NCI-H1436 treated with DMSO at 0.1 percent for 48 hours (cell line): Measurements from ENCODE around the gene HECW1.
"Not testable (repeated sequence)": the region's sequence is repeated elsewhere in the genome, so short reads cannot be mapped to it uniquely, and the experiment has no call there.

ENCODE experiments used
- DNase-seq: peaks from one replicate; lab custom pipeline; 2025; lab: John Stamatoyannopoulos, UW

HECW1 gene

GRCh38 chr7:43583424-43584194 lies 471.2 kb downstream of the HECW1 start:
- DNase-seq, result no peak

DNA sequence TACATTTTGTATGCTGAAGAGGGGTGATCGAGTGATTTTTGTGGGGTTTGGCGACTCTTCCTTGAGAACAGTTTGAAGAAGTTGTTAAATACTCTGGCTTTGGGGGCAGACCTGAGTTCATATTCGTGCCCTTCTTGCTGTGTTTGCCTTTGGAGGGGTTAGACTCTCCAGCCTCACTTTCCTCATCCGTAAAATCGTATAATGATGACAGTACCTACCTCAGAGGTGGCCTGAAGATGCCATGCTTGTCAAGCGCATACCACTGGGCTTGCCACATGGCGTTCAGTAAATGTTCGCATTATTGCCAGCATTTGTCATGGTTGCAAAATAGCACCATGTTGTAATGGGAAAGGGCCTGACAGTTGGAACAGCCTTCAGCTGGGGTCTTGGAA lies 471.7 kb downstream of the HECW1 start:
- no peak for DNase-seq

DNA sequence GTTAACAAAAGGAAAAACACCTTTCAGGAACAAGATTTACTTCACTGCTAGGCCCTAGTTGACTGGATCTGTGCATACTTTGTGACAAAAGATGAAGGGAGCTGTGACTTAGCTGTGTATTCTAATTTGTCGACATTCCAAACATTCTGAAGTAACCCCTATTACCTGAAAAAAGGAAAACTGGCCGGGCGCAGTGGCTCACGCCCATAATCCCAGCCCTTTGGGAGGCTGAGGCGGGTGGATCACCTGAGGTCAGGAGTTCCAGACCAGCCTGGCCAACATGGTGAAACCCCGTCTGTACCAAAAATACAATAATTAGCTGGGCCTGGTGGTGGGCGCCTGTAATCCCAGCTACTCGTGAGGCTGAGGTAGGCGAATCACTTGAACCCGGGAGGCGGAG lies 472.3 kb downstream of the HECW1 start:
- DNase-seq, result not testable (repeated sequence)

DNA sequence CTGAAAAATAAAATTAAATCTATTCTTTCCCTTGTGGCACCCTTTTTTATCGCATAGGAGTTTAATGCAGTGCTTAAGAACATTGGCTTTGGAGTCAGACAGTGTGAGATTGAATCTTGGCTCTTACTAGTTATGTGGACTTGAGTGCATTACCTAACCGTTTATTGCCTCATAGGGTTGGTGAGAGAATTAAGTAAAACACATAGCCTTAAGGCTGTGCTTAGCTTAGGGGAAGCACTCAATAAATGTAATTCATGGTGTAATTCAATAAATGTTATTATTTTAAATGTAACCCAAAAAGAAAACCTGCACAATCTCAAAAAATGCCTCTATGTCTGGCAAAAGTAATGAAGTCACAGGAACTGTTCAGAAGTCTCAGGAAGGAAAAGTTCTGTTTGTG lies 473.1 kb downstream of the HECW1 start:
- DNase-seq, result no peak

DNA sequence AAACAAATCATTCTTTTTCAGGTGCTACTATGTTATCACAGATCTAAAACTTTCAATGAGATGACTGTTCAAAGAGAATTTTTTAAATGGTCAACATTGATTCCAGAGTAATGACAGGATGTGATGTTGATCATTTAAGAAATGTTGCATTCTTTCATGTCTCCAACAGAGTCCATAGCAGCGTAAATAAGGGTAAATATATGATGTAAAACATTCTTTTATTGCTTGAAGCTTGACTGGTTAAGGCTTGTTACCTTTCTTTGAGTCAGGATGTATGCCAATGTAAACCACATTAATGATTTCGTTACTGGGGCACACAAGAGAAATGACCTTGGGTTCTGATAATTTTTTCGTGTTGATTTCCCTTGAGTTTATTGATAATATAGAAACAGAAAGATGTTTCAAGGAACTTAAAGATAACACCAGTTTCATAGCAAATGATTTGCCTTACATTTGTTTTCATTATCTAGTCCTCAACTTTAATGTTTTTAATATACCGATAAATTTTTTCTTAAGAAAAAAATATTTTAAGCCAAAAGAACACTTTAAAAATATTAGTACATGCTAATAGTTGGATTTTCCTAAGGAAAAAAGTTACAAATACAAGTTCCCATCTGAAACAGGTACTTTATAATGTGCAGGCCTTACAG lies 473.9 kb downstream of the HECW1 start:
- no peak for DNase-seq

DNA sequence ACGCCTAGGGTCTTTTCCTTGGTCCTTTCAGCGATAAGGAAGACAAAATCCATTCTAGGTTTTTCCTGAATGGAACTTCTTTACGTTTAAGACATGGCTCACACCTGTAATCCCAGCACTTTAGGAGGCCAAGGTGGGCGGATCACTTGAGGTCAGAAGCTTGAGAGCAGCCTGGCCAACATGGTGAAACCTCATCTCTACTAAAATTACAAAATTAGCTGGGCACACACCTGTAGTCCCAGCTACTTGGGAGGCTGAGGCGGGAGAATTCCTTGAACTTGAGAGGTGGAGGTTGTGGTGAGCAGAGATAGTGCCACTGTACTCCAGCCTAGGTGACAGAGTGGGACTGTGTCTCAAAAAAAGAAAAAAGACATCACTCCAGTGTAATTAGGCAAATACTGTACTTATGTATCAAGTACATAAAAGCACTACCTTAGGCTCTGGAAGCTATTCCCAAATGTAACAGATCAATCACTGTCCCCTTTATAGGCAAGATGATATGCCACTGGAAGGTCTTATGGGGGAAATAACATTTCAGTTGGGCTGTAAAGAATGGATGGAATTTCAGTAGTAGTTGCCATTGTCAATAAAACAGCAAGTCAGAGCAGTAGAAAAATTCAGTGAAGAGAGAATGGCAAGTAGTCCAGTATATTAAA lies 476.2 kb downstream of the HECW1 start:
- no peak for DNase-seq

- no peak for DNase-seq
Observed at GRCh38 chr7:43589133-43589478, 476.7 kb downstream of the HECW1 start.

- no peak for DNase-seq
Observed at GRCh38 chr7:43589728-43590127, 477.3 kb downstream of the HECW1 start.

- DNase-seq, result no peak
Observed at GRCh38 chr7:43590862-43591557, 478.6 kb downstream of the HECW1 start.

GRCh38 chr7:43591558-43592180 lies 479.2 kb downstream of the HECW1 start:
- no peak for DNase-seq

DNA sequence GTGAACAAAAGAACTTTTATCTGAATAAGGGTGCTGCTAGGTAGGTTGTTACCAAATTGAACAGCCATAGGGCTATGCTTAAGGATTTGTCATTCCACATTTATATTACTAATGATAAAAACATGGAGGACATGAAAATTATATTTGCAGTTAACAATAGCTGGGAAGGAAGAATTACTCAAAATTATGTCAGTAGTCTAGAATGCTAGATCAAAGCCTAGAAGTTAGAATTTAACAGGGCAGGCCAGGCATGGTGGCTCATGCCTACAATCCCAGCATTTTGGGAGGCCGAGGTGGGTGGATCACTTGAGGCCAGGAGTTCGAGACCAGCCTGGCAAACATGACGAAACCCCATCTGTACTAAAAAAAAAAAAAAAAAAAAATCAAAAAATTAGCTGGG lies 479.9 kb downstream of the HECW1 start:
- DNase-seq, result no peak

DNA sequence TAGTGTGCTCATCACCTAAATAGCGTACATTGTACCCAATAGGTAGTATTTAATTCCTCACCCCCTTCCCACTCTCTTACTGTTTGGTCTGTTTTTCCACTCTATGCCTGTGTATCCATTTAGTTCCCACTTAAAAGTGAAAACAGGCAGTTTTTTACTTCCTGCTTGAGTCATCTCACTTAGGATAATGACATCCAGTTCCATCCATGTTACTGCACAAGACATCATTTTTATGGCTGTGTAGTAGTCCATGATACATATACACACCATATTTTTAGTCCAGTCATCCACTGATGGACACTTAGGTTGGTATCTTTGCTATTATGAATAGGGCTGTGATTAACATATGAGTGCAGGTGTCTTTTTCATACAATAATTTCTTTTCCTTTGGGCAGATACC lies 480.6 kb downstream of the HECW1 start:
- DNase-seq, result no peak

DNA sequence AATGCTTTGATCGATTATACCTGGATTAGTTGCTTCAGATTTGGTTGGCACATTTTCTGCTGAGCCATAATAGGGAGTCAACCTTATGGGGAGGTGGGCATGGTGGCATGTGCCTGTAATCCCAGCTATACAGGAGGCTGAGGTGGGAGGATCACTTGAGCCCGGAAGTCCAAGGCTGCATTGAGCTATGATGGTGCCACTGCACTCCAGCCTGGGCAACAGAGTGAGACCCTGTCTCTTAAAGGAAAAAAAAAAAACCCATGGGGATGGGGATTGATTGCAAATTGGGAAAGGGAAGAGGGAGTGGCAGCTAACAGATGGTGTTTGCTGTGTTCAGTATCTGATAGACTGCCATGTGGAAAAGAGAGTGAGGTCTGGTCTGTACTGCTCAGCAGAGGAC lies 481.6 kb downstream of the HECW1 start:
- no peak for DNase-seq

- not testable (repeated sequence) for DNase-seq
Observed at GRCh38 chr7:43596426-43596825, 484.0 kb downstream of the HECW1 start.

DNA sequence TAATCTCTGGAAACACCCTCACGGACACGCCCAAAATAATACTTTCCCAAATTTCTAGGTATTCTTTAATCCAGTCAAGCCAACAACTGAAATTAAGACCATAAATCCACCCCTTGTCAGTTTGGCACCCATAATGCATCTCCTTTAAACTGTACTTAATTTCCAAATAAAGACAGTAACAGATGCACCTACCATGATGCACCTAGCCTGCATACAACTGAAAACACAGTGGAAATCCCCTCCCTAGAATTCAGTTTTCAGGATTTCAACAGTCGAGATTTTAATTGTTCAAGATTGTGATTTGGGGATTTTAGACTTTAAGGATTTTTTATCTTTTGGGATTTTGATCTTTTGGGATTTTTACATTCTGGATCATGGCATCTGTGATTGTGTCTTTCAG lies 487.6 kb downstream of the HECW1 start:
- no peak for DNase-seq

DNA sequence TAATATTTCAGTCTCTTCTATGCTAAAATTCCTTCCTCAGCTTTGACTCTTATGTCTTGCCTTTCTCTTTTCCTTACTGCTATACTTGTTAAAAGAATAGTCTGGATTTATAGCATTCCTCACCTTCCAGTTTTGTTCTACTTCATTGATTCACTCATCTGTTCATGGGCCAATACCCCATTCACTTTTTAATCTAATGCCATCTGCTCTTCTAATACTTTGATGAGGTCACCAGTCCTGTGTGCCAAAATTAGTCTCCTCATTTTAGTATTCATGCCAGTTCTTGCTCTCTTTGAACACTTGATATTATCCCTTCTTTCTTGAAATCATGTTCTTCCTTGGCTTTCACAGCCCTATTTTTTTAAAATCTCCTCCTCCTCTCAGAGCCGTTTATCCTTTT lies 489.8 kb downstream of the HECW1 start:
- DNase-seq, result no peak

DNA sequence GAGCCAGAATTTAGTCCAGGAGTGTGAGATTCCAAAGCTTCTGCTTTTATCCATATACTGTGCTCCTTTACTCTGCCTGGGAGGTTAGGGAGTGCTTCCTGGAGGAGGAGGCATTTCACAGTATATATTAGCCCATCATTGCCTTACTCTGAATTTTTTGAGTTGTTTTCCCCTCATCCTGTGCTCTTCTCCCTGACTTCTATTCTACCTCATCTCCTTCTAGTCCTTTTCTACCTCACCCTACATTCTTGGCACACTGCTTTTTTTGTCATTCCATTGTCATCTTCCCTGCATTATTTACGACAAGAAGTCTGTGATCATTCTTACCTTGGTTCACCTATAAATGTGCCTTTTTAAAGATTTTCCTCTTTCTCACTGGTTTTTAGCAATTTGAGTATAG lies 491.8 kb downstream of the HECW1 start:
- DNase-seq, result no peak

DNA sequence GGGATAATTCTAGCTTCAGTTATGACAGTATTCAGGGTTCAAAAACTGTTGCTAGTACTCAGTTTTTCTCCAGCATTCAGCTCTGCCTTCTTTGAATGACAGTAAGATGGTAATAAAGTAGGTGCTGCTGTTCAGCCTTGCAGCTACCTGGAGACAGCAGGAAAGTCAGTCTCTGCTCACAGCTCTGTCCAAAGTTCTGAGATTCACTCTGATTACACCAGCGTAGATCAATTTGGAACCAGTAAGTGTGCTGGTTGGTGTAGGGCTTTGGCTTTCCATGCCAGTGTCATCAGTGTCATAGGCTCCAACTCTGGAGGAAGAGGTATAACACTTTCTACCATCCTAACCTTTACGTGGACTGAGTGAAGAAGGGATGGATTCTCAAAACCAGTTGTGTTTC lies 496.6 kb downstream of the HECW1 start:
- DNase-seq, result no peak

- DNase-seq, result no peak
Observed at GRCh38 chr7:43612128-43612527, 499.7 kb downstream of the HECW1 start.

DNA sequence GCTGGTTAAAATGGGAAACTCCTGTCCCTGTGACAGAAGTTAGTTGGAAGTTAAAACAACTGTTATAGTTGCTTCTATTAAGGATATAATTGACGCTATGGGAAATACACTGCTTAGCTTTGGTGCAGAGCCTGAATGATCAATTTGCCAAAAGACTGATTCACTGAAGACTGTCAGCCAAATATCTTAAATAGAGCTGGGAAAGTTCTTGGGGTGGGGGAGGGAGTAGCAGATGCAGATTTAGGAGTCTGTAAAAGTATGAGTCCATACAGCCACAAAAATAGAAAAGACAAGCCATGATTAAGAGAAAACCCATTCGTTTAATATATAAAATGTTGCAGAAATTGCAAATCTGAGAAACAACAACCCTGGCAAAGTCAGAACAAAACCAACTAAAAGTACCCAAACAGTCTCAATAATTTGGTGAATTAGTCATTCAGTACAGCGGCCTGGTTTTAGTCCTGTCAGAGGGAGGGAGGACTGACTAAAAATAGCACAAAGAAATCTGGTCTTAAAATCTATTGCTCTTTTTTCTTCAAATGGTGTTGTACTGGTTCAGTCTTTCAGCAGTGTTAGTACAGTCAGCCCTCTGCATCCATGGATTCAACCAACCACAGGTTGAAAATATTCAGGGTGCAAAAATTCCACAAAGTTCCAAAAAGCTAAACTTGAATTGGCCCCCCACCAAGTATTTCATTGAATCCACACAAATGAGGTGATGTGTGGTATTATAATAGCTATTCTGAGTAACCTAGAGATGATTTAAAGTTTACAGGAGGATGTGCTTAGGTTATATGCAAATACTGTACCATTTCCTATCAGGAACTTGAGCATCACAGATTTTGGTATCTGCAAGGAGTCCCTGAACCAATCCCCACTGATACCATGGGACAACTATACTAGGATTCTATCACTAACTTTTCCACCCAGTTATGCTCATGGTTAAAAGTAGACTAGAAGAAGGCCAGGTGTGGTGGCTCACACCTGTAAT lies 500.4 kb downstream of the HECW1 start:
- no peak for DNase-seq
